K562 (cell line): ENCODE data around the gene CRYBG2. TPM values are rescaled to one million over a fixed set of nuclear protein-coding genes. Genes with fewer than 3 reads are reported as not detected.

Source experiments
- BMI1 ChIP-seq: fragments of 150-350 bp; IDR thresholded peaks from 2 replicates; pipeline ENCODE4 v1.6.1; 2014; ENCODE audit warnings: low read length
- ELF2 ChIP-seq: fragments of 250-450 bp; sonication (Bioruptor Pico); IDR thresholded peaks from 2 replicates; pipeline ENCODE4 v1.5.0; 2021; ENCODE audit warnings: mild to moderate bottlenecking
- FOSL1 ChIP-seq: fragments of 200-800 bp; sonication (Bioruptor generic); conservative IDR thresholded peaks from 2 replicates; pipeline ENCODE4 v1.6.1; 2016; ENCODE audit warnings: missing genetic modification characterization, missing compliant biosample characterization
- FOXA1 ChIP-seq: fragments of 450-650 bp; IDR thresholded peaks from 2 replicates; pipeline ENCODE4 v1.6.1; 2016; ENCODE audit warnings: mild to moderate bottlenecking, borderline replicate concordance
- HCFC1 ChIP-seq: IDR thresholded peaks from 2 replicates; pipeline ENCODE4 v1.6.1; 2012; ENCODE audit warnings: low read depth, low read length, improper control_type of control experiment
- IFI16 ChIP-seq: fragments of 250-450 bp; sonication (Bioruptor Pico); IDR thresholded peaks from 2 replicates; pipeline ENCODE4 v2.1.2; 2022; ENCODE audit warnings: mild to moderate bottlenecking, inconsistent platforms
- JUN ChIP-seq, 2 experiments: sonication (generic) in 1 of 2; formaldehyde crosslinking in 1 of 2; IDR thresholded peaks; 2 replicates each; pipeline versions ENCODE4 v1.6.1 to v1.8.0; 2012 to 2022; ENCODE audit warnings: borderline replicate concordance in 2 of 2, mild to moderate bottlenecking in 2 of 2, improper control_type of control experiment in 1 of 2, low read depth in 1 of 2, low read length in 1 of 2, missing genetic modification reagents in 1 of 2
- KDM5B ChIP-seq: fragments of 200-600 bp; sonication (generic); IDR thresholded peaks from 2 replicates; pipeline ENCODE4 v1.6.1; 2012; ENCODE audit warnings: low read depth, mild to moderate bottlenecking, moderate library complexity, low read length, control low read depth, inconsistent platforms; ENCODE audit not compliant: insufficient replicate concordance
- MTA3 ChIP-seq: fragments of 450-650 bp; formaldehyde crosslinking; IDR thresholded peaks from 2 replicates; pipeline ENCODE4 v1.6.1; 2017; ENCODE audit warnings: mild to moderate bottlenecking, borderline replicate concordance
- SNIP1 ChIP-seq: fragments of 450-650 bp; IDR thresholded peaks from 2 replicates; pipeline ENCODE4 v1.7.1; 2017; ENCODE audit warnings: low read depth, mild to moderate bottlenecking
- SPI1 ChIP-seq: IDR thresholded peaks from 2 replicates; pipeline ENCODE4 v1.6.1; 2011; ENCODE audit warnings: low read depth, low read length, control low read depth, borderline replicate concordance
- TCF7 ChIP-seq: sonication (generic); IDR thresholded peaks from 2 replicates; pipeline ENCODE4 v1.6.1; 2016; ENCODE audit warnings: antibody characterized with exemption, borderline replicate concordance
- THRAP3 ChIP-seq: fragments of 450-650 bp; IDR thresholded peaks from 2 replicates; pipeline ENCODE4 v1.6.1; 2016; ENCODE audit warnings: mild to moderate bottlenecking, inconsistent platforms, borderline replicate concordance
- ZBTB7A ChIP-seq: IDR thresholded peaks from 2 replicates; pipeline ENCODE4 v1.6.1; 2011; ENCODE audit warnings: low read depth, mild to moderate bottlenecking, low read length, moderate library complexity, borderline replicate concordance; ENCODE audit not compliant: control insufficient read depth
- ZNF133 ChIP-seq: fragments of 250-450 bp; sonication (Bioruptor Pico); IDR thresholded peaks from 2 replicates; pipeline ENCODE4 v1.4.0; 2020; ENCODE audit warnings: mild to moderate bottlenecking
- ZNF766 ChIP-seq: fragments of 200-800 bp; sonication (Bioruptor generic); conservative IDR thresholded peaks from 2 replicates; pipeline ENCODE4 v1.6.1; 2016; ENCODE audit warnings: missing genetic modification characterization, missing compliant biosample characterization
- ZSCAN32 ChIP-seq: fragments of 450-650 bp; formaldehyde crosslinking; IDR thresholded peaks from 2 replicates; pipeline ENCODE4 v1.4.0; 2020; ENCODE audit warnings: mild to moderate bottlenecking, moderate library complexity
- polyA plus RNA-seq, 8 experiments: library from polyadenylated mRNA; depleted of rRNA in 4 of 8; stranded (reverse) in 5 of 8; unstranded in 3 of 8; fragments of >200 nt; fragmentation: Nextera tagmentation in 2 of 8; fragmentation: Illumina TruSeq in 1 of 8; extraction: Ambion mirVana in 2 of 8; extraction: Trizol in 1 of 8; gene quantifications; 2 replicates each; pipeline versions ENCODE4 v1.2.1 to v1.2.3, GENCODE V29; 2011 to 2014; ENCODE audit warnings: inconsistent platforms in 1 of 8, missing spikeins in 1 of 8
- total RNA-seq, 7 experiments: library from RNA; depleted of rRNA in 6 of 7; stranded (reverse); fragments of >200 nt in 6 of 7; fragmentation: Illumina TruSeq in 2 of 7; extraction: Trizol in 2 of 7; gene quantifications; 2 replicates each; pipeline versions ENCODE4 v1.2.1 to v1.2.3, GENCODE V29; 2011 to 2021; ENCODE audit warnings: low replicate concordance in 1 of 7
- TF ChIP-seq, protein P1 (sequence below): fragments of 450-650 bp; IDR thresholded peaks from 2 replicates; pipeline ENCODE4 v1.6.1; 2016; ENCODE audit warnings: borderline replicate concordance
- TF ChIP-seq, protein P2 (sequence below): sonication (generic); formaldehyde crosslinking; IDR thresholded peaks from 2 replicates; pipeline ENCODE4 v1.8.0; 2022; ENCODE audit warnings: missing genetic modification reagents, mild to moderate bottlenecking, moderate library complexity, borderline replicate concordance

CRYBG2 gene
- total and polyA plus RNA-seq, 9 of the 15 experiments (the other 6 are each of a cell fraction or from before 2014, with no cell fraction given), result 0.39 to 8.5 (median 3.7) TPM

DNA sequence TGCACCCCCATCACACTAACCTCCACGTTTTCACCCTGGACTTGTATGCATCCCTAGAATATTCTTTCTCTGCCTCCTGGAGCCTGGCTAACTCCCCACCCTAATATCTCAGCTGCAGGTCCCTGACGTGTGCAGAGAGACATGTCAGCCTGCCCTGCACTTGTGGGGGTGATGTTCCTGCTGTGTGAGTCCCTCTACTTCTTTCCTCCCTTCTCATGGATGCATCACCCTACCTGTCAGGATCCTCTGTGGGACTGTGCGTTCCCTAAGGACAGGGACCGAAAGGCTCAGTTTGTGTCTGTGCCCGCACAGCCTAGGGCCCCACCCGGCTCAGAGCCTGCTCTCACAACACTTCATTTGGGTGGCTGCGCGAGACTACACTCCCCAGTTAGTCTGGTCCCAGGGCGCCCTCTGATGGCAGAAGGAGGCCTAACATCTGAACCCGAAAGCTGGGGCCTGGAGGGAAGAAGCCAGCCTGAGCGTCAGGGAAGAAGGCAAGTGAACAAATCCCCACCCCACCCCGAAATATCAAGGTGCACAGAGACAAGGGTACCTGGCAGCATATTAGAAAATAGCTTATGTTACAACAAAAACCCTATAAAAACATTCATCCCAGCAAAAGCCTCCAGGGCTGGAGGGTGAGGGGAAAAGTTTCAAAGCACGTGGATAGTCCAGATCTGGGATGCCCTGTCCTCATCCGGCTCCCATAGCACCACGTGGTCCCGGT is 32.5 kb downstream of the CRYBG2 start (continued):
- TF ChIP-seq SNIP1 (no peak), ZSCAN32 (CRISPR knock-in tag) (no peak), TCF7 (no peak), SPI1 (no peak), KDM5B (no peak), JUN (IDR thresholded peaks at IDR 0.05; ENCODE audit: borderline replicate concordance, low read depth, low read length) (0 out of 2 replicates have a peak, but pooled peaks have one; percentile 38), JUN (CRISPR knock-in tag; IDR thresholded peaks at IDR 0.05; ENCODE audit: borderline replicate concordance) (no peak; the same call in 1 of the 2 replicates), IFI16 (no peak), ZNF133 (CRISPR knock-in tag) (no peak), BMI1 (no peak), ZBTB7A (no peak), ZNF766 (CRISPR knock-in tag) (no peak), MTA3 (0 out of 2 replicates have a peak, but pooled peaks have one; percentile 55), FOSL1 (tag) (peak; percentile 47; the same call in 1 of the 2 replicates), HCFC1 (no peak), THRAP3 (no peak), FOXA1 (no peak), ELF2 (CRISPR knock-in tag) (no peak)
- TF ChIP-seq, protein P1, sequence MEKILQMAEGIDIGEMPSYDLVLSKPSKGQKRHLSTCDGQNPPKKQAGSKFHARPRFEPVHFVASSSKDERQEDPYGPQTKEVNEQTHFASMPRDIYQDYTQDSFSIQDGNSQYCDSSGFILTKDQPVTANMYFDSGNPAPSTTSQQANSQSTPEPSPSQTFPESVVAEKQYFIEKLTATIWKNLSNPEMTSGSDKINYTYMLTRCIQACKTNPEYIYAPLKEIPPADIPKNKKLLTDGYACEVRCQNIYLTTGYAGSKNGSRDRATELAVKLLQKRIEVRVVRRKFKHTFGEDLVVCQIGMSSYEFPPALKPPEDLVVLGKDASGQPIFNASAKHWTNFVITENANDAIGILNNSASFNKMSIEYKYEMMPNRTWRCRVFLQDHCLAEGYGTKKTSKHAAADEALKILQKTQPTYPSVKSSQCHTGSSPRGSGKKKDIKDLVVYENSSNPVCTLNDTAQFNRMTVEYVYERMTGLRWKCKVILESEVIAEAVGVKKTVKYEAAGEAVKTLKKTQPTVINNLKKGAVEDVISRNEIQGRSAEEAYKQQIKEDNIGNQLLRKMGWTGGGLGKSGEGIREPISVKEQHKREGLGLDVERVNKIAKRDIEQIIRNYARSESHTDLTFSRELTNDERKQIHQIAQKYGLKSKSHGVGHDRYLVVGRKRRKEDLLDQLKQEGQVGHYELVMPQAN, result no peak
- TF ChIP-seq, protein P2, sequence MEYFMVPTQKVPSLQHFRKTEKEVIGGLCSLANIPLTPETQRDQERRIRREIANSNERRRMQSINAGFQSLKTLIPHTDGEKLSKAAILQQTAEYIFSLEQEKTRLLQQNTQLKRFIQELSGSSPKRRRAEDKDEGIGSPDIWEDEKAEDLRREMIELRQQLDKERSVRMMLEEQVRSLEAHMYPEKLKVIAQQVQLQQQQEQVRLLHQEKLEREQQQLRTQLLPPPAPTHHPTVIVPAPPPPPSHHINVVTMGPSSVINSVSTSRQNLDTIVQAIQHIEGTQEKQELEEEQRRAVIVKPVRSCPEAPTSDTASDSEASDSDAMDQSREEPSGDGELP, result peak; percentile 64; the same call in 1 of the 2 replicates
